CD1c-positive myeloid dendritic cell (primary cell): Measurements from ENCODE around the gene VPS9D1.
"Not testable (repeated sequence)": the region's sequence is repeated elsewhere in the genome, so short reads cannot be mapped to it uniquely, and the experiment has no call there.

Experiments
- DNase-seq: peaks from one replicate; pipeline ENCODE4 v3.0.0-alpha.2; 2016; ENCODE audit errors: extremely low spot score

VPS9D1 gene

DNA sequence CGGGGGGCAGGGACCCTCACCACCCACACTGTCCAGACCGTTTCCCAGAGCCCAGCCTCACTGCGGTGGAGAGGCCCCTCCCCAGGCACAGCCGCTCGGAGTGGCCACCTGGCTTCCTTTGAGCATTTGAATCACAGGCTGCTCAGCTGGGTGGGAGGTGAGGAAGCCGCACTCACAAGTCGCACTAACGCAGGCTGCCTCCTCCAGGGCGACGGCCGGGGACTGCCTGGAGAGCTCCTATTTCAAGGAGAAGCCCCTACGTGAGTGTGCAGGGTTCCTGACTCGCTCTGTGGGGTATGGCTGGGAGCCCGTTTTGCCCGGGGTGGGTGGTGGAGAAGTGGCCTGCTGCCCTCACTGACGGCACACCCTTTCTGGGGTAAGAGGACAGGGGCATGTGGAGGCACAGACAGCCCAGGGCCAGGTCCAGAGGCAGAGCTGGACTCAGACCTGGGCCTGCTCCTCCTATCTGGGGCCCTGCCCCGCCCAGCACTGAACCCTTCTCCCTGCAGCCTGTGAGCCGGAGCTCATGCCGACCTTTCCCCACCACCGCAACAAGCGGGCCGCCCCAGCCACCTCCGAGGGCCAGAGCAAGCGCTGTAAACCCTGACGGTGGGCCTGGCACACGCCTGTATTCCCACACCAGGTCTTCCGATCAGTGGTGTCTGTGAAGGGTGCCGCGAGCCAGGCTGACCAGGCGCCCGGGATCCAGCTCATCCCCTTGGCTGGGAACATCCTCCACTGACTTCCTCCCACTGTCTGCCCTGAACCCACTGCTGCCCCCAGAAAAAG lies 25.4 kb downstream of the VPS9D1 start:
- DNase-seq, result no peak

DNA sequence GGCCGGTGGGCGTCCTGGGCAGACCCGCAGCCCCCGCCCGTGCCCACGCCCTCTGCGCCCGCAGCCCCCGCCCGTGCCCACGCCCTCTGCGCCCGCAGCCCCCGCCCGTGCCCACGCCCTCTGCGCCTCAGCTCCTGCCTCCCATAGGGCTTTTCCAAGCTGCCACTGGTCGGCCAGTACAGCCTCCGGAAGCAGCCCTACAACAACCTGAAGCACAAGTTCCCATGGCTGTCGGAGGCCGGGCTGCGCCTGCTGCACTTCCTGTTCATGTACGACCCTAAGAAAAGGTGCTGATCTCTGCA lies 26.0 kb downstream of the VPS9D1 start:
- not testable (repeated sequence) for DNase-seq

DNA sequence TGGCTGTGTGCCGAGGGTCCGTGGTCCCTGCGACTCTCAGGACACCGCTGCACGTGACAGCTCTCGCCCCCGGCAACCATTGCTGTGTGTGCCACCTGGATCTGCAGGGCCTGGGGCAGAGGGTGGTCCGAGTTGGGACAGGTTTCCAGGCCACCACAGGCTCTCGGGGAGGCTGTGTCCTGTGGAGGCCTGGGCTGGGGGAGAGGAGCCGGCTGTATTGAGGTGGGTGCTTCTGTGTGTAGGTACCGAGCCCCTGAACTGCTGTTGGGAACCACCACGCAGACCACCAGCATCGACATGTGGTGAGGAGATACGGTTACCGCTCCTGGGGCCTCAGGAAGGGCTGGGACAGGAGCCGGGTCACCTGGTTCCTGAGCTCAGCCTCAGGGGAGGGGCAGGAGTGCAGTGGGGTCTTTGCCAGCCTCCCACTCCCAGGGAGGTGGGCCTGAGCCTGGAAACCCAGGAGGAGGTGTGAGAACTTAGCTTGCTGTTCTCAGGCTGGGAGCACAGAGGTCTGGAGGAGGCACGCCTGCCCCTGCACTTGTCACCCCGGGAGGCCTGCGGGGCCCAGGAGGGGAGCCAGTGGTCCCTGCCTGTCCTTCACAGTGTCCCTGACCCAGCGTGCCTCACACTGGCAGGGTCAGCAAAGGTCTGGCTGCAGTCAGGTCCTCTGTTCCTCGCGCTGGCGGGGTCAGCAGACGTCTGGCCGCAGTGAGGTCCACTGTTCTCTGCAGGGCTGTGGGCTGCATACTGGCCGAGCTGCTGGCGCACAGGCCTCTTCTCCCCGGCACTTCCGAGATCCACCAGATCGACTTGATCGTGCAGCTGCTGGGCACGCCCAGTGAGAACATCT lies 26.5 kb downstream of the VPS9D1 start:
- no peak for DNase-seq

DNA sequence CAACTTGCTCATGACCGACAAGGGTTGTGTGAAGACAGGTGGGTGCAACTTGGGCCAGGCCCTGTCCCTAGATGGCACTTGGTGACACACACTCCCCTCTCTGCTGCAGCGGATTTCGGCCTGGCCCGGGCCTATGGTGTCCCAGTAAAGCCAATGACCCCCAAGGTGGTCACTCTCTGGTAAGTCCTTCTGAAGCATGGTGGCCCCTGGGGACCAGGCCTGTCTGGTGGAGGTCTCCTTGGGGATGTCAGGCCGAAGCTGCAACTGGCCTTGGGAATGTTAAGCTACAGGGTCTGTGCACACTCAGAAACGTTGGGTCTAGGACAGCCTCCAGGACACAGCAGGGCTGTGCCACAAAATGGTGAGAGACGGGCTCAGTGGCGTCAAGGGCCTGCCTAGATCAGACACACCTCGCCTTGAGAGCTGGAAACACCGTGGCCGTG lies 27.4 kb downstream of the VPS9D1 start:
- DNase-seq, result no peak

DNA sequence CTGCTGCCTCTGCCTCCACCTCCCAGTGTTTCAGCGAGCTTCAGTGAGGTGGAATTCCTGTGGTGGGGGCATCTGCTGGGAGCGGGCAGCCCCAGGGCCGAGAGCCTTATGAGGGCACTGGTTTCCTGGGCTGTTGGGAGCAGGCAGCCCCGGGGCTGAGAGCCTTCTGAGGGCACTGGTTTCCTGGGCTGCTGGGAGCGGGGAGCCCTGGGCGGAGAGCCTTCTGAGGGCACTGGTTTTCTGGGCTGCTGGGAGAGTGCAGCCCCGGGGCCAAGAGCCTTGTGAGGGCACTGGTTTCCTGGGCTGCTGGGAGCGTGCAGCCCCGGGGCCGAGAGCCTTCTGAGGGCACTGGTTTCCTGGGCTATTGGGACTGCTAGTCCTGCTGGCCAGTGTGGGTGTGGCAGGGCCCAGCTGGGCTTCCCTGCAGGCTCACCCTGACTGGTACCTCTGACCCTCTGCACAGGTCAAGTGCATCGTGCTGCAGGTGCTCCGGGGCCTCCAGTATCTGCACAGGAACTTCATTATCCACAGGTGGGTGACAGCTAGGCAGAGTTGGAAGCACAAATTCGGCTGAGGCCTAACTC lies 28.6 kb downstream of the VPS9D1 start:
- no peak for DNase-seq

DNA sequence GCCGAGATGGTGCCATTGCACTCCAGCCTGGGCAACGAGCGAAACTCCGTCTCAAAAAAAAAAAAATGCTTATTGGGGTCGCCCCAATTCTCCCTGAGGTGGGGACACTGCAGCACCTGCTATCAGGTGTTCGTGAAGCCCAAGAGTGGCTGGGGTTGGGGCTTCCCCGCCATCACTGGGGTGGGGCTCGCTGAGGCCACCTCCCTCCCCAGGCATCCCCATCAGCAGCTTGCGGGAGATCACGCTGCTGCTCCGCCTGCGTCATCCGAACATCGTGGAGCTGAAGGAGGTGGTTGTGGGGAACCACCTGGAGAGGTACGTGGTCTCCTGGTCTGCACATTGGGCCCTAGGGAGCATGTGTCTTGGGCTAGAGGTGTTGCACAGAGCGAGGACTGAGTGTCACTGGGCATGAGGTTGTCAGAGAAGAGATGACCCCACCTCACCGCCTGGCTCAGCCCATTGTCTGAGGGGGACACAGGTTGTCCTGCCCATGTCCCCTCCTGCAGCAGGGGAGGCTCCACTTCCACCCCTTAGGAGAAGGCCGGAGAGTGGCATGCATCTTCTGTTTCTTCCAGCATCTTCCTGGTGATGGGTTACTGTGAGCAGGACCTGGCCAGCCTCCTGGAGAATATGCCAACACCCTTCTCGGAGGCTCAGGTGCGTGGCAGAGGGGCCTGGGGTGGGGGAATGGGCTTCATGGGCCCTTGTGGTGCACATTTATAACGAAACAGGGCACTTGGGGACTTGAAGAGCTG lies 29.3 kb downstream of the VPS9D1 start:
- no peak for DNase-seq

DNA sequence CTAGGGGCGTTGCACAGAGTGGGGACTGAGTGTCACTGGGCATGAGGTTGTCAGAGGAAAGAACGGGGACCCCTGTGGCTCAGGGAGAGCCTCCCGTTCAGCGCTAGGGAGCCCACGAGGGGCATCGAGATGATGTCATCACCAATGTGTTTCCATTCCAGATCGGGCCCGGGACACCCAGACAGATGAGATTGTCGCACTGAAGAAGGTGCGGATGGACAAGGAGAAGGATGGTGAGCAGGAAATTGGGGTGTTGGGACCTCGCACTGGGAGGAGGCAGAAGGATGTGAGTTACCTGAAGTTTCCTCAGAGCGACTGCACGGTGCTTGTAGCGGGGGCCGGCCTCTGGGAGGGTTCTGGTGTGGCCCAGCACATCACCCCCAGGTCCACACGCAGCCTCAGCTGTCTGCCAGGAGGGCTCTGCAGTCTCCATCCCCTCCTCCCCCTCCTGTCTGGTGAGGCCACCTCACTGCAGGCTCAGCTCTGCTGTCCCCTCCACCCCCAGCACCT lies 30.3 kb downstream of the VPS9D1 start:
- DNase-seq, result no peak

DNA sequence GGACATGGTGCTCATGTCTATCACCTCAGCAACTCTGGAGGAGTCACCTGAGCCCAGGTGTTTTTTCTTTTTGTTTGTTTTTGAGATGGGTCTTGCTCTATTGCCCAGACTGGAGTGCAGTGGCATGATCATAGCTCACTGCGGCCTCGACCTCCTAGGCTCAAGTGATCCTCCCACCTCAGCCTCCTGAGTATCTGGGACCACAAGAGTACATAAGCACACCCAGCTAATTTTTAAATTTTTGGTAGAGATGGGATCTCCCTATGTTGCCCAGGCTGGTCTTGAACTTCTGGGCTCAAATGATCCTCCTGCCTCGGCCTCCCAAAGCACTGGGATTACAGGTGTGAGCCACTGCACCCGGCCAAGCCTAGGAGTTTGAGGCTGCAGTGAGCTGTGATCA lies 31.1 kb downstream of the VPS9D1 start:
- DNase-seq, result not testable (repeated sequence)

DNA sequence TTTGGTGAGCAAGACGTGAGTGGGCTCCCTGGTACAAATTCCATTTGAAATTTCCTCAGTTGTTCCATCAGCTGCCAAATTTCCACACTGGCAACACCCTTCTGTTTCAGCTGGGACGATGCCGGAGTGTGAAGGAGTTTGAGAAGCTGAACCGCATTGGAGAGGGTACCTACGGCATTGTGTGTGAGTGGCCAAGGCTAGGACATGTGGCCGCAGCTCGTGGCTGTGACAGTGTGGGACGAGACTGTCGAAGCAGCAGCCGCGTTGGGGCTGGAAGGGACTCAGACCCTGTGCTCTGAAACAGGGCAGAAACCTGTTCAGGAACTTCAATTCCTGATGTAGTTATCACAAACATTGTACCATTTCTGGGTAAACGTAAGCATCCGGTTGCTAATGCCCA lies 31.6 kb downstream of the VPS9D1 start:
- no peak for DNase-seq

DNA sequence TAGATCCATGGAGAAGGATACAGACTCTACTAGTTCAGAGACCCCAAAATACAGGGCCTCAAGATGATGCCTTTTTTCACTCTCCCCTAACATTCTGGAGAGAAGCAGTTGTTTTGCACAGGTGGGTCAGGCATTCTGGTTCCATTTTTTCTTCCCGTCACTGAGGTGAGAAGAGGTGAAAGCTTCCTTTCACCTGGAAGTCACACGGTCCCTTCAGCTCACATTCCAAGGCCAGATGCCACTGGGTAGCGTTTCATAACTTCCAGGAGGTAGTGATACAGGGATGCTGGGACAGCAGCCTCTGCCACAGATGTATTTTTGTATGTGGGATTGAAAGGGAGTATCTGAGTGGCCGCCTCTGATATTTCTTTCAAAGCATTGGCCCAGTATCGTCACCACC lies 32.3 kb downstream of the VPS9D1 start:
- no peak for DNase-seq

DNA sequence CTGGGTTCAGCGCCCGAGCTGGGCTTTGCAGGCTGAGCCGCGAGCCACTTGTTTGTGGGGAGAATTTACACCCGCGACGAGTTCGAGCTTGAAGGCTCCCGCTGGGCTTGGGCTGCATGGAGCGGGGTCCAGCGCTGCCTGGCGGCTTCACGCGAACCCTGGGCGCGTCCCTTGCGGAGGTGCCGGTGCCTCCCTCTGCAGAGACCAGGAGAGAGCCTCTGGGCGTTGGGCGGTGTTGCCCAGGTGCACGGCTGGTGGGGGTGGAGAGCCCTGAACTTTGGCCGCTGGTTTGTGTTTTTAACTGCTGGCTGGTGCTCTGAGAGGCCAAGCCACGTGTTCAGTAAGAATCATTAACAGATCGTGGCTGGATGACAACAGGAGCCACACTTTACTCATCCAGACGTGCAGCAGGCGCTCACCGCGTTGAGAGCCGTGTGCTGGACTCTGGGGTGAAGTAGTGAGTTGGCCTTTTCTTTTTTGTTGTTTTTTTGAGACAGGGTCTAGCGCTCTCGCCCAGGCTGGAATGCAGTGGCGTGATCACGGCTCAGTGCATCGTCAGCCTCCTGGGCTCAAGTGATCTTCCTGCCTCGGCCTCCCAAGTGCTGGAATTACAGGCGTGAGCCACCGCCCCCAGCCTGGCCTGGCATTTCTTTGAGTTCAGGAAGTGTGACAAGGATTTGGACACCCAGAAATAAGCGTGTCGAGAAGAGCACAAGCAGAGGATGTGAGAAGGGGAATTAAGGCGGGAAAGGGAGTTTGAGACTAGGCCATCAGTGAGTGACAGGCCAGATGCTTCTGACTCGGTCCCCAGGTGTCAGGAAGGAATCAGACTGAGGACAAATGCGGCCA lies 33.4 kb downstream of the VPS9D1 start:
- DNase-seq, result no peak

DNA sequence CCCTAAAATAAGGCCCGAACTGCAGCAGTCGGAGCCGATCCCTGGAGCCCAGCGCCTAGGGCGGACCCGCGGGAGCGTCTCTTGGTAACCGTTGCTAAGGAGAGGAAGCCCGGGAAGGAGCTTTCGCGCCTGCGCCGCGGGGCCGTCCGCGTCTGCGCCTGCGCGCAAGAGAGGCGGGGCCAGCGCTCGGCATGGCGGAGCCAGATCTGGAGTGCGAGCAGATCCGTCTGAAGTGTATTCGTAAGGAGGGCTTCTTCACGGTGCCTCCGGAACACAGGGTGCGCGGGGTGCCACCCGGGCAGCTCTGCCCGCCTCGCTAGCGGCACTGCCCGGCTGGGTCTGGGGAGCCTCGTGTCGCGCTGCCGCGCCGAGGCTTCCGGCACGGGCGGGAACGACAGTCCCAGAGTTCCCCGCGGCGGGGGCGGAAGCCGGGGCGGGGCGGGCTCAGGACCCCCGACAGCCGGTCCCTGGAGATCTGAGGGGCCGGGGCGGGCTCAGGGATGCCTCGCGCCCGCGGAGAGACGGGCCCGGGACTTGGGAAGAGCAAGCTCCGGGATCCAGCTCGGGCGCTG lies 34.1 kb downstream of the VPS9D1 start, which contains the start of gene CDK10:
TSS of gene CDK10 (plus strand) at position 170 of the 572 bp plus-strand sequence. CDS start at position 192, 22 bp downstream.
- peak; percentile 97 for DNase-seq

DNA sequence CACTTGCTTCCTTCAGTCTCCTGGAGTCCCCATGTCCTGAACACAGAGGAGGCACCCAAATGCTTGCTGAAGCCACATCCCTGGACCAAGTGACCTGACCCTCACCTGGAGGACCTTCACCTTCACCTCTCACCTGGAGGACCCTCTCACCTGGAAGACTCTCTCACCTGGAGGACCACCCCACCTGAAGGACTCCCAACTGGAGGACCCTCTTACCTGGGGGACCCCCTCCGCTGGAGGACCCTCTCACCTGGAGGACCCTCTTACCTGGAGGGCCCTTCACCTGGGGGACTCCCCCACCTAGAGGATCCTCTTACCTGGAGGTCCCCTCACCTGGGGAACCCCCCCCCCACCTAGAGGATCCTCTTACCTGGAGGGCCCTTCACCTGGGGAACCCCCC lies 34.8 kb downstream of the VPS9D1 start:
- no peak for DNase-seq

DNA sequence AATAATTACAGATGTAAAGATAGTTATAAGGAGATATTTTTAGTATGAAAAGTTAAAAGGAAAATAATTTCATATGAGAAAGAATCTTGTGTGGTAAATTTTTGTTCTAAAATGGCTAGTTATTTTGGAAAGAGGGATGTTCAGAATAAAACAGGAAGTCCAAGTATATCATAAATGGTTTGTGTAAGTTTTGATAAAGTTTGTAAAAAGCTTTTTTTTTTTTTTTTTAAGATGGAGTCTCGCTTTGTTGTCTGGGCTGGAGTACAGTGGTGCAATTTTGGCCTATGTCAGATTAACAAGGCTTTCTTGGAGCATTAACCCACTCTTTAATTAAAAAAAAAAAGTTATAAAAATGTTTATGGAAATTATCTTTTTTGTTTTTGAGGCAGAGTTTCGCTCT lies 42.4 kb downstream of the VPS9D1 start:
- DNase-seq, result no peak

DNA sequence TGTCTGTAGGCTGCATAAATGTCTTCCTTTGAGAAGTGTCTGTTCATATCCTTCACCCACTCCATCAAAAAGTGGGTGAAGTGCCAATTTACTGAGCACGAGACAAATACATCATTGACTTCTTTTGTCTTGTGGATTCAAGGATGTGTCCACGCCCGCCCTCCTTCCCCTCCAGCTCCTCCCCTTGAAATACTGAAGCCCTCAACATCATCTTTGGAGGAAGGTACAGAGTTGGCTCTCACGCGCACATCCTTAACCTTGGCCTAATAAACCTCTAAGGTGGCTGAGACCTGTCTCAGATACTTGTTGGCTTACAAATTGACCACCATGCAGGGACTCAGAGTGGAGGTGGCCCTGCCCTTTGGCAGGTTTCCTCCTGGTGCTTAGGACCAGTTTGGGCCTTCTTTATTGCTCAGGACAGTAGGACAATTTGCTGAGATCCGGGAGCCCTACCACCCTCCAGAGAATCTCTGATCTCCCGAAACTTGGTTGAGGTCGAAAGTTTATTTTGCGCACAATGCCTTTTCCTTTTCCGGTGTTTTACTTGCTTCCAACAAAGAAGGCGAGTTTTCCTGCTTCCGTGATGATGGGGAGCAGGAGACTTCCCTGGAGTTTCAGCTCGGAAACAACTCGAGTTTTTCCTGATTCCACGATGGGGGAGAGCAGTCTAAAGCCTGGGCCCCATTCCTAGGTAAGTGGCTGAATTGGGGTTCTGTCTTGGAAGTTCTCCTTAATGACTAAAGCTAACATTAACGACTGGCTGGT lies 48.3 kb downstream of the VPS9D1 start:
- no peak for DNase-seq

DNA sequence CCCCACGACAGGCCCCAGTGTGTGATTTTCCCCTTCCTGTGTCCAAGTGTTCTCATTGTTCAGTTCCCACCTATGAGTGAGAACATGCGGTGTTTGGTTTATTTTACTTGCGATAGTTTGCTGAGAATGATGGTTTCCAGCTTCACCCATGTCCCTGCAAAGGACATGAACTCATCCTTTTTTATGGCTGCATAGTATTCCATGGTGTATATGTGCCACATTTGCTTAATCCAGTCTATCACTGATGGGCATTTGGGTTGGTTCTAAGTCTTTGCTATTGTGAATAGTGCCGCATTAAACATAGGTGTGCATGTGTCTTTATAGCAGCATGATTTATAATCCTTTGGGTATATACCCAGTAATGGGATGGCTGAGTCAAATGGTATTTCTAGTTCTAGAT lies 49.1 kb downstream of the VPS9D1 start:
- DNase-seq, result not testable (repeated sequence)

DNA sequence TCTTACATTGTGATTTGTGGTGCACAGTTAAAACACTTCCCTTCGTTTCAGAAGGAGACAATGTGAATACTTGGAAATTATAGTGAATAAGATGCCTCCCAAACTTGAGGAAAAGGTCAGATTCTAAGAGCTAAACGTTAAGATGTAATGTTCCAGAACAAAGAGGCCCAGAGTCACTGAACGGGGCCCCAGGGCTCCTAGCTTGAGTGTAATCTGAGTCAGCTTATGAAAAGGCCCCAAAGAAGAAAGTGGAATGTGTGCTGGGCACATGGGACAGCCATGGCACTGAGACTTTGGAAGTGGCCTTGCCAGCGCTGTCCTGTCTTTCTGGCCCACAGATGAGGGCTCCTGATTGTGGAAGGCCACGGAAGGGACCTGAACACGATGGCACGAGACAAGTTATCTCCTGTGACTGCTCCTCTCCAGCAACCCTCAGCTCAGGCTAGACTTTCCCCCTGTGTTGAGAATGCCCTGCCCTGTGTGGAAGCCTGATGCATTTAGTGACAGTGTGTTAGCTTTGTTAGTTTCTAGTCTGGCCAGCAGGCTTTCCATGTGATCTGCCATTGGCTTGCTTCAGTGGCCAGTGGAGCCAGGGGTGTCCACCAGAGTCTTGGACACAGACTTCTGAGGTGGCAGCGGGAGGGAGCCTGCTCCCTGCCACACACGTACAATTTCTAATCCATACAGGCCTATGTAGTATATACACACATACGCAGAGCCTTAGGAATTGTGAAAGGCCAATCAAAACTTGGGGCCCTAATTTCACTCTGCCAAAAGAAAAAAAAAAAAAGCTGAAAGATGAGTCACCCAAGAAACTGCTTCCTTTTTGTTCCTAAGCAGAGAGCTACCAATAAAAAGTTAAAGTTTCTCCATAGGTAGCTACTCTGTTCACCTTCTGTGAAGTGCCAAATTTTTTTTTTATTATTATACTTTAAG lies 49.9 kb downstream of the VPS9D1 start:
- DNase-seq, result no peak

DNA sequence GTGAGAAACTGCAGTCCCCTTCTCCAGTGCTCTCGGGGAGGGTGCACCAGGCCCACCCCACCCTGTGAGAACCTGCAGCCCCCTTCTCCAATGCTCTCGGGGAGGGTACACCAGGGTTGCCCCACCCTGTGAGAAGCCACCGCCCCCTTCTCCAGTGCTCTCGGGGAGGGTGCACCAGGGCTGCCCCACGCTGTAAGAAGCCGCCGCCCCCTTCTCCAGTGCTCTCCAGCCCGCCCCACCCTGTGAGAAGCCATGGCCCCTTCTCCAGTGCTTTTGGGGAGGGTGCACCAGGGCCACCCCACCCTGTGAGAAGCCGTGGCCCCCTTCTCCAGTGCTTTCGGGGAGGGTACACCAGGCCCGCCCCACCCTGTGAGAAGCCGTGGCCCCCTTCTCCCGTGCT lies 50.9 kb downstream of the VPS9D1 start:
- DNase-seq, result no peak

DNA sequence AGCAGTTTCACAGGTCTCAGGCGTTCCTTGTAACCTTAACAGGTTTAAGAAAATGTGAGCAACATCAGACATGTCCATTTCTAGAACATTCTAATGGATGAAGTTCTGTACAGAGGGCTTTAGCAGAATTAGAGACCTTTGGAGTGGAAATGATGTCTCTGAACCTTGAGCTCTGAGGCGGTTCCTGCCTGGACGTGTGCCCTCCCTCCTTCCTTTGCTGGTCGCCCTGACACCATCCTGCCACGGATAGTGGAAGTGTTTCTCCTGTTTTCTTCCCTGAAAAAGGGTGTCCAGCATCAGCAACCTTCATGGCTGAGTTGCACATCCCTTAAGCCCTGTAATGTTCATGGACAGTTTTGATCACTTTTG lies 51.9 kb downstream of the VPS9D1 start:
- DNase-seq, result no peak
